Nephron (organoid): Measurements from ENCODE around the gene ADGRD1.

Experiments used
- H3K27ac Mint-ChIP-seq, 3 experiments: 2 replicates each; pipeline ENCODE4 v1.8.0; 2020; ENCODE audit warnings: mixed read lengths in 3 of 3, mild to moderate bottlenecking in 2 of 3, moderate library complexity in 1 of 3
- H3K27me3 Mint-ChIP-seq: 2 replicates; pipeline ENCODE4 v1.8.0; 2021; ENCODE audit warnings: low read depth, mild to moderate bottlenecking, moderate library complexity, mixed read lengths
- H3K36me3 Mint-ChIP-seq: 2 replicates; pipeline ENCODE4 v1.8.0; 2020; ENCODE audit warnings: low read depth, mixed read lengths
- H3K4me1 Mint-ChIP-seq: 2 replicates; pipeline ENCODE4 v1.8.0; 2020; ENCODE audit warnings: mixed read lengths
- H3K4me3 Mint-ChIP-seq, 3 experiments: 2 replicates each; pipeline ENCODE4 v1.8.0; 2020; ENCODE audit warnings: mild to moderate bottlenecking in 3 of 3, mixed read lengths in 3 of 3, moderate library complexity in 2 of 3
- H3K9me3 Mint-ChIP-seq: 2 replicates; pipeline ENCODE4 v1.8.0; 2020; ENCODE audit warnings: mixed read lengths
- CTCF ChIP-seq, 3 experiments: fragments of 200-600 bp; sonication (generic); IDR thresholded peaks; one replicate each; pipeline ENCODE4 v1.5.0; 2021; ENCODE audit warnings: antibody characterized with exemption in 3 of 3; ENCODE audit not compliant: unreplicated experiment in 3 of 3

ADGRD1 gene

GRCh38 chr12:131030472-131031328 lies 77.0 kb downstream of the ADGRD1 start:
- TF ChIP-seq CTCF (IDR thresholded peaks at IDR 0.05; ENCODE audit: unreplicated experiment in 3 of 3), result no peak
- no peaks in the 10 kb centered on the region for H3K36me3 Mint-ChIP-seq
- H3K9me3 Mint-ChIP-seq, result no peaks in the 10 kb centered on the region
- no peak overlapping the region for H3K27ac Mint-ChIP-seq
- H3K4me3 Mint-ChIP-seq, result no peak overlapping the region
- peaks cover 29% of the 10 kb centered on the region for H3K27me3 Mint-ChIP-seq
- H3K4me1 Mint-ChIP-seq, result peaks cover 9% of the 10 kb centered on the region

- H3K36me3 Mint-ChIP-seq, result no peaks in the 10 kb centered on the region
- no peaks in the 10 kb centered on the region for H3K9me3 Mint-ChIP-seq
These were observed 78.5 kb downstream of the ADGRD1 start for GRCh38 chr12:131032082-131032750.

GRCh38 chr12:131033486-131033885 lies 79.8 kb downstream of the ADGRD1 start:
- H3K36me3 Mint-ChIP-seq, result peaks cover 4% of the 10 kb centered on the region
- H3K27ac Mint-ChIP-seq, result no peak overlapping the region
- peaks cover 18% of the 10 kb centered on the region for H3K27me3 Mint-ChIP-seq
- H3K4me3 Mint-ChIP-seq, result no peak overlapping the region
- TF ChIP-seq CTCF (IDR thresholded peaks at IDR 0.05; ENCODE audit: unreplicated experiment in 3 of 3), result no peak
- peaks cover 28% of the 10 kb centered on the region for H3K4me1 Mint-ChIP-seq
- H3K9me3 Mint-ChIP-seq, result no peaks in the 10 kb centered on the region

More at GRCh38 chr12:131032082-131032750, 78.5 kb downstream of the ADGRD1 start:
- no peak overlapping the region for H3K4me3 Mint-ChIP-seq
- peaks cover 27% of the 10 kb centered on the region for H3K27me3 Mint-ChIP-seq
- H3K4me1 Mint-ChIP-seq, result peaks cover 22% of the 10 kb centered on the region
- H3K27ac Mint-ChIP-seq, result no peak overlapping the region
- TF ChIP-seq CTCF (IDR thresholded peaks at IDR 0.05; ENCODE audit: unreplicated experiment in 3 of 3), result no peak

- no peak for TF ChIP-seq CTCF (IDR thresholded peaks at IDR 0.05; ENCODE audit: unreplicated experiment in 3 of 3)
- Mint-ChIP-seq H3K4me3 (no peak overlapping the region), H3K27me3 (peaks cover 16% of the 10 kb centered on the region), H3K36me3 (peaks cover 4% of the 10 kb centered on the region), H3K4me1 (peaks cover 28% of the 10 kb centered on the region), H3K27ac (no peak overlapping the region), H3K9me3 (no peaks in the 10 kb centered on the region)
These were observed 80.3 kb downstream of the ADGRD1 start for GRCh38 chr12:131033886-131034482.

GRCh38 chr12:131034631-131035244 lies 81.0 kb downstream of the ADGRD1 start:
- Mint-ChIP-seq H3K27me3 (peaks cover 18% of the 10 kb centered on the region), H3K4me1 (peaks cover 28% of the 10 kb centered on the region), H3K36me3 (peaks cover 4% of the 10 kb centered on the region), H3K4me3 (no peak overlapping the region), H3K9me3 (no peaks in the 10 kb centered on the region), H3K27ac (peak overlapping the region; percentile 45 to 78 (median 69))
- no peak for TF ChIP-seq CTCF (IDR thresholded peaks at IDR 0.05; ENCODE audit: unreplicated experiment in 3 of 3)
